GM04504 (cell line): ENCODE results near the gene CNTNAP4.

Experiments
- DNase-seq: peaks from one replicate; pipeline ENCODE4 v3.0.0-alpha.2; 2012; ENCODE audit warnings: low read depth

Gene CNTNAP4

DNA sequence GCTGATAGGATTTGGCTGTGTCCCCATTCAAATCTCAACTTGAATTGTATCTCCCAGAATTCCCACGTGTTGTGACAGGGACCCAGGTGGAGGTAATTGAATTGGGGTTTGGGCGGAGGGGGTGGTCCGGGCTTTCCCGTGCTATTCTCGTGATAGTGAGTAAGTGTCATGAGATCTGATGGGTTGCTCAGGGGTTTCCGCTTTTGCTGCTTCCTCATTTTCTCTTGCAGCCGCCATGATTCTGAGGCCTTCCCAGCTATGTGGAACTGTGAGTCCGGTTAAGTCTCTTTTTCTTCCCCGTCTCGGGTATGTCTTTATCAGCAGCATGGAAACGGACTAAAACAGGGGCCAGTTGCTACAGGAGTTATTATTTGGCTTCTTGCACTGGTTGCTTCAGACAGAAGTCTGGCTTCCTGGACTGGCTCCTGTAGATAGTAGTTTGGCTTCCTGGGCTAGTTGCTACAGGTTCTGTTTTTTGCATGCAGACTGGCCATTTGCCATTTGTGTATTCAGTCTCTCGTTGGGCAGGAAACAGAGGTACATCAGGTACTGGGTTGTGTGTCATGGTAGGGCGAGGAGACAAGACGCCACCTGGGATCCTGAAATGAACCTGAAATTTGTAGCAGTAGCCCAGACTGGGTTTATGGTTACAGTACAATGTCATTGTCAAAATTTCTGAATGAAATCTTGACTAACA is 32.6 kb downstream of the CNTNAP4 start:
- DNase-seq, result no peak

DNA sequence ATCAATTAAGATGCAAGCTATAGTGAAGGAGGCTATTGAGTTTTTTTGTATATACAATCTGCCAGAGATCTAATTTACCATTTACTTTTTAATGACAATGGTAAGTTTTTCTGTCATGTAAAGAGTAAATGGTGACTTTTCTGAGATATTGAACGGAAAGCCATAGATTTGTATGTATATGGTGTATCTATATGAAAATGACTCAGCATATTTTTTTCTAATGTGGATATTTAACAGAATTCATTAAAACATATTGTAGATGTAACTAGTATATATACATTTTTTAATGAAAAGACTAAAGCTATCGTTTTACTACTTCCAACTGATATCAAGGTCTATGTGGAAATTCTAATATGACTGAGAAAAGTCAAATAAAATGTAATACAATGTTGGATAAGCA is 34.1 kb downstream of the CNTNAP4 start:
- DNase-seq, result no peak

- DNase-seq, result no peak
Observed at GRCh38 chr16:76318565-76318964, 41.4 kb downstream of the CNTNAP4 start.

DNA sequence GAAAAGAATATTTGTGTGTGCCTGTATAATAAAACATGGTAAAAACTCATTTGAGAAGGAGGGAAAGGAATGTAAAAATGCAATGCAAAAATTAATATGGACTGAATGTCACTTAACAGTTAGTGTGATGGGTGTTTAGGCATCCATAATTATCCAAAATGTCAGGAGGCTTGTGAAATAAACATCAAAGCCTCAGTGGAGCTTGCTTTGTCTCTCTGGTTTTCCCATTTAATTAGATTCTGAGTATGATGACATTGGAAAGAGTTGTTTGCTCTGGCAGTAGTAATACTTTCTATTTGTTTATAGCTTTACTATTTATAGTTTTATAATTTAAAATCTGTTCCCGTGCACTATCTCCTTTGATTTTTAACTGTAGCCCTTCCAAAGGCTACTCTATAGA is 51.9 kb downstream of the CNTNAP4 start:
- no peak for DNase-seq

- no peak for DNase-seq
Observed at GRCh38 chr16:76335180-76335974, 58.2 kb downstream of the CNTNAP4 start.

GRCh38 chr16:76336112-76336511 is 58.9 kb downstream of the CNTNAP4 start:
- no peak for DNase-seq

DNA sequence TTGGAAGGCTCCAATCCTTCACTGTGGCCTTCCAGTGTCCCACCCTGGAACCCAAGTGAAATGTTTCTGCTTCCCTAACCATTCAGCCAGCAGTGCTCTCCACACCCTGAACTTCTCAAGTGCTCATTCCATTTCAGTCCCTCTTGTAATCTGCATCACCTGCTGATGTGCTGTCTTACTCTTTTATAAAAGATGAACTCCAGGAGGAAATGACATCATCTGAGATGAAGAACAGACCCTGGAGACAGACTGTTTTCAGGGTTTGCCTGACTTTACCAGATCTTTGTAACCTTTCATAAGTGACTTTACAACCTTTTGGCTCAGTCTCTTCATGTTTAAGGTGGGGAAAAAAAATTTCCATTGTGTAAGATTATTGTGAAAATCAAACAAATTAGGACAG is 61.3 kb downstream of the CNTNAP4 start:
- no peak for DNase-seq

GRCh38 chr16:76343769-76344168 is 66.6 kb downstream of the CNTNAP4 start:
- DNase-seq, result no peak

DNA sequence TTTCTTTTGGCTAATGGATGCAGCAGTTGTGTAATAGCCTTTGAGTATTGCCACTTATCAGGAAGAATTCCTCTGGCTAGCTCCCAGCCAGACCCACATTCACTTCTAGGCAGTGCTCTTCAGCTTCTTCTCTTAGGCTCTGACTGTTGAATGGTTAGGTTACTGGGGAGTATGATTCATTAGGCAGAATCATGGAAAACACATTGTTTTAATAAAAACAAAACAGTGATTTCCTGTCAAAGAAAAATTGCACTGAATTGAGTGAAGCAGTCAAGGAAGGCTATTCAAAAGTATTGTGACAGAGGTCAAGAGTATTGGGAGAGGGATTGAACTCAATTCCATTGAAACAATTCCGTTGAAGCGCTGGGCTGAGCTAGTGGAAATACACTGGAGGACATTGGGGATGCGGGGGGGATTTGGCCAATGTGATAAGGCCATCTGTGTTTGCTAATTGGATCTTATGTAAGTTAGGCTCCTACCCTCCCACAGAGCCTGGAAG is 68.0 kb downstream of the CNTNAP4 start:
- DNase-seq, result no peak

GRCh38 chr16:76346210-76346609 is 69.0 kb downstream of the CNTNAP4 start:
- DNase-seq, result no peak

GRCh38 chr16:76351441-76351840 is 74.2 kb downstream of the CNTNAP4 start:
- DNase-seq, result no peak

- no peak for DNase-seq
Observed at GRCh38 chr16:76360404-76360803, 83.2 kb downstream of the CNTNAP4 start.

DNA sequence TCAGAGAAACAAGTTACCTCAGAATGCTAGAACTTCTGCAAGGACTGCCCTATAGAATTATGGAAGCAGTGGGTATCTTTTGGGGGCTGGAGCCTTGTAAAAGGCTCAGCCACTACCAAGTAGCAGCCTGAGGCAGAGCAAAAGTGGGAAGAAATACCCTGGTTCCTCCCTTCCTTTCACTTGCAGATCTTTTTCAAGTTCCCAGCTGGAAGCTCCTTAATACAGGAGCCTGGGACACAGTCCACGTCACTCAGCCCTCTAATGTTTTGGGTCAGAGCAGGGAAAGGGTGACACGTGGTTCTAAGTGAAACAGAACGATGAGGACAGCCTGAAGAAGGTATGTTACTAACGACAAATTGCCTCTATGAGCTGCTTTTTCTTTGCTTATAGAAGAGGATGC is 93.1 kb downstream of the CNTNAP4 start:
- no peak for DNase-seq

GRCh38 chr16:76371441-76371840 is 94.2 kb downstream of the CNTNAP4 start:
- DNase-seq, result no peak

DNA sequence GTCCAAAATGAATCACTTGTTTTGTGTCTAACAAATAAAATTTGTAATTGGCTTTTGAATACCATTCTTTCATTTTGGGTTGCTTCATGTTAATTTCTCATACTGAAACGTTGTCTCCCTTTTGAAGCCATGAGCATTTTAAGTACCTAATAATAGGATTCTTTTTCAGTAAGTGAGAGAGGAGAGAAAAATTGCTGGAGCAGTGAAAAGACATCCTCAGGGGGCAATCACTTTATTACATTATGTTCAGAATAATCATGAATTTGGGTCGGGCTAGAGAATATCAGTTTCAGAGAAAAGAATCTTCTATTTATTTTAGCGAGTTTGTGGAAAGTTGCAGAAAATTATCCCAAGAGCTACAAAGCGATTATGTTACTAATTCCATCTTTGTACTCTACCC is 96.8 kb downstream of the CNTNAP4 start:
- DNase-seq, result no peak

- DNase-seq, result no peak
Observed at GRCh38 chr16:76376988-76377387, 99.8 kb downstream of the CNTNAP4 start.

- no peak for DNase-seq
Observed at GRCh38 chr16:76378020-76378419, 100.8 kb downstream of the CNTNAP4 start.

GRCh38 chr16:76381096-76381495 is 103.9 kb downstream of the CNTNAP4 start:
- DNase-seq, result no peak

- DNase-seq, result no peak
Observed at GRCh38 chr16:76385601-76386230, 108.5 kb downstream of the CNTNAP4 start.

DNA sequence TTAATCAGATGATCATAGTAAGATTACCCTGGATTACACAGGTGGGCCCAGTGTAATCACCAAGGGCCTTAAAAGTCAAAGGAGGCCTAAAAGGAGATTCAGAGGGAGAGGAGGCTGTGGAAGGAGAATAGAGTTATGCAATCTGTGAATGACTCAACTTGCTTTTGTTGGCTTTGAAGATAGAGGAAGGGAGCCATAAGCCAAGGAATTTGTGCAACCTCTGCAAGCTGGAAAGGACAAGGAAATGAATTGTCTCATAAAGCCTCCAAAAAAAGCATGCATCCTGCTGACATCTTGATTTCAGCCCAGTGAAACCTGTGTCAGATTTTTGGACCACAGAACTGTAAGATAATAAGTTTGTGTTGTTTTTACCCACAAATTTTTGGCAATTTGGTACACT is 109.6 kb downstream of the CNTNAP4 start:
- no peak for DNase-seq

DNA sequence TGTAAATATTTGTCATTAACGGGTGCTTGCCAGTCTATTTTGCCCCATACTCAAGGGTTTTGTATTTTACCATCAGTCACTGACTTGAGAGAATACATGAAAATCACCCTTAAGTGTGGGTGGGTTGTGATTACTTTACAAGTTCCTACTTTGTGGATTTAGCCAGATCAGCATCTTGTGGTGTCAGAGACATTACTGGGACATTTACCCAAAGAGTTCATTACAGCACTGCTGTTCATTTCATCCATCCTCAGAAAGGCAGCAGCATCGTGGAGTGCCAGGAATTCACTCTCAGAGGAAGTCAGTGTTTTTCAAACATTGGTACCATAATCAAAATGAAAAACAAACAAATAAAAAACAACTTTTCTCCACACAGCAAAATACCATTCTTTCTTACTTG is 110.8 kb downstream of the CNTNAP4 start:
- no peak for DNase-seq

GRCh38 chr16:76389126-76389525 is 111.9 kb downstream of the CNTNAP4 start:
- no peak for DNase-seq

DNA sequence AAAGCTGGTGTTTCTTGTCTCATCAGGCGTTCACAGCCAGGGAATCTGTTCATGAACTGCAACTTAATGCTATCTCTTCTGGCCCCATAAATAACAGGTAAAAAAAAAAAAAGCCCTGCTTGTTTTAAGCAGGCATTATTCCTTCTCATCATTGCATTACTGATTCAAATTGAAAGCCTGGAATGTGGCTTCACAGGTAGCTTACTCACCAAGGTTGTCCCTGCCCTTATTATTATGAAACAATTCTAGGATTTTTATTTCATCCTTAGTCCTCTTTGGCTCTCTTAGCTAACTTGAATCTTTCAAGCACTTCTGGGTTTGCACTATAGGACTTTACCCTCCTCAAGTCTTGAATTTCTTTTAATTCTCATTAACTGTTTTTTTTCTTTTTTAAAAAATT is 113.3 kb downstream of the CNTNAP4 start:
- DNase-seq, result no peak
